OCI-LY1 (cell line): Measurements from ENCODE around the gene PCDHGA3.

Experiments
- EZH2 ChIP-seq: fragments of 200-600 bp; sonication (generic), shearing (Covaris generic); IDR thresholded peaks from 2 replicates; pipeline ENCODE4 v1.8.0; 2017; ENCODE audit warnings: borderline replicate concordance, mixed run types, mild to moderate bottlenecking, antibody characterized with exemption, low read length, moderate library complexity, mixed read lengths
- TF ChIP-seq, protein P1 (sequence below): fragments of 200-600 bp; sonication (generic), shearing (Covaris generic); IDR thresholded peaks from 2 replicates; pipeline ENCODE4 v1.5.1; 2017; ENCODE audit warnings: mild to moderate bottlenecking, antibody characterized with exemption, low read length, moderate library complexity, mixed read lengths

DNA sequence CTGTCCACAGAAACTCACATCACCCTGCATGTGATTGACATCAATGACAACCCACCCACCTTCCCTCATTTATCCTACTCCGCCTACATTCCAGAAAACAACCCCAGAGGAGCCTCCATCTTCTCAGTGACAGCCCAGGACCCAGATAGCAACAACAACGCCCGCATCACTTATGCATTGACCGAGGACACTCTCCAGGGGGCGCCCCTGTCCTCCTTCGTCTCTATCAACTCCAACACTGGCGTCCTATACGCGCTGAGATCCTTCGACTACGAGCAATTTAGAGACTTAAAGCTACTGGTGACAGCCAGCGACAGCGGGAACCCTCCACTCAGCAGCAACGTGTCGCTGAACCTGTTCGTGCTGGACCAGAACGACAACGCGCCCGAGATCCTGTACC is 1.7 kb downstream of the PCDHGA3 start:
- TF ChIP-seq, protein P1, sequence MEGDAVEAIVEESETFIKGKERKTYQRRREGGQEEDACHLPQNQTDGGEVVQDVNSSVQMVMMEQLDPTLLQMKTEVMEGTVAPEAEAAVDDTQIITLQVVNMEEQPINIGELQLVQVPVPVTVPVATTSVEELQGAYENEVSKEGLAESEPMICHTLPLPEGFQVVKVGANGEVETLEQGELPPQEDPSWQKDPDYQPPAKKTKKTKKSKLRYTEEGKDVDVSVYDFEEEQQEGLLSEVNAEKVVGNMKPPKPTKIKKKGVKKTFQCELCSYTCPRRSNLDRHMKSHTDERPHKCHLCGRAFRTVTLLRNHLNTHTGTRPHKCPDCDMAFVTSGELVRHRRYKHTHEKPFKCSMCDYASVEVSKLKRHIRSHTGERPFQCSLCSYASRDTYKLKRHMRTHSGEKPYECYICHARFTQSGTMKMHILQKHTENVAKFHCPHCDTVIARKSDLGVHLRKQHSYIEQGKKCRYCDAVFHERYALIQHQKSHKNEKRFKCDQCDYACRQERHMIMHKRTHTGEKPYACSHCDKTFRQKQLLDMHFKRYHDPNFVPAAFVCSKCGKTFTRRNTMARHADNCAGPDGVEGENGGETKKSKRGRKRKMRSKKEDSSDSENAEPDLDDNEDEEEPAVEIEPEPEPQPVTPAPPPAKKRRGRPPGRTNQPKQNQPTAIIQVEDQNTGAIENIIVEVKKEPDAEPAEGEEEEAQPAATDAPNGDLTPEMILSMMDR: no peak
- TF ChIP-seq EZH2: no peak
